ENCODE data around the gene OR1F1. TPM values are rescaled to one million over a fixed set of nuclear protein-coding genes. Genes with fewer than 3 reads are reported as not detected.
"Not testable (repeated sequence)": the region's sequence is repeated elsewhere in the genome, so short reads cannot be mapped to it uniquely, and the experiment has no call there.

The OR1F1 gene
- total RNA-seq, 1 experiment from 2014 or later = 0.36 TPM

DNA sequence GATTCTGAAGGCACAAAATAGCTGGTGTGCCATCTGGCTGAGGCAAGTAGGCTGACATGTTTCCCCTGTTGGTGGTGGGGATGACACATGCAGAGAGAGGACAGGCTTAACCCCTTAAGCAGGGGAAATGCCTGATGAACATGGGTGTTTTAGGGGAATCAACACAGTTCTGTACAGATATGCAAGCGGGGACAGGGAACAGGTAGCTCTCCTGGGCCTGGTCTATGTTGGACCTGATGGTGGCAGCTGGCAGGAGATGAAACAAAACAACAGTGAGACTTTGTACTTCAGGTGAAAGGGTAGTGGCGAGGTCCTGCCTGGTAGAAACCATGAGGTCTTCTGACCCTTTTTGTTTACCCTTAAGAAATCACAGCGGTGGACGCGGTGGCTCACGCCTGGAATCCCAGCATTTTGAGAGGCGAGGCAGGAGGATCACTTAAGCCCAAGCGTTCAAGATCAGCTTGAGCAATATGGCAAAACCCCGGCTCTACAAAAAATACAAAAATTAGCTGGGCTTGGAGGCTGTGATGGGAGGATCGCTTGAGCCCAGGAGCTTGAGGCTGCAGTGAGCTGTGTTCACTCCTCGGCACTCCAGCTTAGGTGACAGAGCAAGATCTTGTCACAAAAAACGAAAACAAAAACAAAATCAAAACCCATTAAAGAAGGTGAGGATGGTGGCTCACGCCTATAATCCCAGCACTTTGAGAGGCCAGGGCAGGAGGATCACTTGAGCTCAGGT is 10.5 kb downstream of the OR1F1 start:
- peak; percentile 11 for DNase-seq (ENCODE audit: low read depth)

DNA sequence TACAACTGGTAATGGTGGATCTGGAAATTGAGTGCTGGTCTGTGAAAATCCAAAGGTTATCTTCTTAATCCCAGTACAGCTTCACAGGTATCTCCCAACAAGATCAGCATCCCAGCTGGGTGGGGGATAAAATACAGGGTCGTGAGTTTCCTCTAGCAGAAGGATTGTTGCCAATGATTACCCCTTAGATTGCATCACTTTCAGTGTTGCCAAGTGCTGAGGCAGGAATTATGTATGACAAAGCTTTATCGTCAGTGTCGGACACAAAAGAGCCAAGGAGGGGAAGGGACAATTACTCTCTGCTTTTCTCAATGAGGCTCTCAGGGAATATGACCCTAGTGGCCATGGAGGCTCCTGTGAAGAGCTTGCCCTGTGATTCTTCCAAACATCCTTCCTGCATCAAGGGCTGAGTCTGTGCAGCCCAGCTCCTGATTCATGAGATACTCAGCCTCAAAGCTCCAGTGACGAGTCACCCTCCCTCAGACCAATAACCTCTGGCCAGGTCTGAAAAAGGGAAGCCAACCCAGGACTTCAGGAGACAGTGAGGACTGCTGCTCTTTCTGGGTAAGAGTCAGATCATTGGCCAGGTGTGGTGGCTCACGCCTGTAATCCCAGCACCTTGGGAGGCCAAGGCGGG is 15.0 kb downstream of the OR1F1 start:
- no peak for DNase-seq (ENCODE audit: low read depth)

DNA sequence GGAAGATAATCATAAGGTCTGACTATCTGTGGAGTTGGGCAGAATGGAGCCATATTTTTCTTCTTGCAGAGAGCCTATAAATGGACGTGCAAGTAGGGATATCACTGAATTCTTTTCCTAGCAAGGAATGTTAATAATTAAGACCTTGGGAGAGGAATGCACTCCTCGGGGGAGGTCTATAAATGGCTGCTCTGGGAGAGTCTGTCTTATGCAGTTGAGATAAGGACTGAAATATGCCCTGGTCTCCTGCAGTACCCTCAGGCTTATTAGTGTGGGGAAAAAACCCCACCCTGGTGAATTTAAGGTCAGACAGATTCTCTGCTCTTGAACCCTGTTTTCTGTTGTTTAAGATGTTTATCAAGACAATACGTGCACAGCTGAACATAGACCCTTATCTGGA is 17.9 kb downstream of the OR1F1 start:
- DNase-seq (ENCODE audit: low read depth) = not testable (repeated sequence)

DNA sequence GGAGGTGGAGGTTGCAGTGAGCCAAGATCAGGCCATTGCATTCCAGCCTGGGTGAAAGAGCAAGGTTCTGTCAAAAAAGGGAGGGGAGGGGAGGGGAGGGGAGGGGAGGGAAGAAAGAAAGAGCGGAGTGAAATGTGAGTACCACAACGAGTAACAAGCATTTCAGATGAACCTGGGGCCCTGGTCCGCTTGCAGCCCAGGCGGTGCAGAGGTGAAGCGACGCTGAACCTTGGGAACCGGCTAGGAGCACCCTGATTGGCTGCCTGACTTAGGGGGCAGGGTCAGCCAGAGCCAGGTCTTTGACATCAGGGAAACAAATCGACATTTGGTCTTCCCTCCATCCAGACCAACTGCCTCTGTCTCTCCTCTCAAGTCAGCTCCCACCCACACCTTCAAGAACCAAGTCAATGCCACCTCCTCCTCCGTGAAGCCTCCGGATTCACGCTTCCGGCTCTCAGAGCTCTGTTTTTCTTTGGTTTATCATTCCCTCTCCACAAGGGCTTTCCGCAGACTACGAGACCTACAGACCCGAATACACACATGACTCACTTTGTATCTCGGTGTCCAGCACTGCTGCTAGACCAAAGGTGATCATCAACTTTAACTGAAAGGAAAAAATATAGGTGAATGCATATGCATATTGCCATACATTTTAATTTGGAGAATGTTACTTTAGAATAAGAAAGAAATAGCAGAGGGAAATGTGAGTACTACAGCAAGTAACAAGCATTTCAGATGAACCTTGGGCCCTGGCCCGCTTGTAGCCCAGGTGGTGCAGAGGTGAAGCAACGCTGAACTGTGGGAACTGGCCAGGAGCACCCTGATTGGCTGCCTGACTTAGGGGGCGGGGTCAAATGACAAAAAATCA is 19.3 kb downstream of the OR1F1 start:
- DNase-seq (ENCODE audit: low read depth) = no peak

DNA sequence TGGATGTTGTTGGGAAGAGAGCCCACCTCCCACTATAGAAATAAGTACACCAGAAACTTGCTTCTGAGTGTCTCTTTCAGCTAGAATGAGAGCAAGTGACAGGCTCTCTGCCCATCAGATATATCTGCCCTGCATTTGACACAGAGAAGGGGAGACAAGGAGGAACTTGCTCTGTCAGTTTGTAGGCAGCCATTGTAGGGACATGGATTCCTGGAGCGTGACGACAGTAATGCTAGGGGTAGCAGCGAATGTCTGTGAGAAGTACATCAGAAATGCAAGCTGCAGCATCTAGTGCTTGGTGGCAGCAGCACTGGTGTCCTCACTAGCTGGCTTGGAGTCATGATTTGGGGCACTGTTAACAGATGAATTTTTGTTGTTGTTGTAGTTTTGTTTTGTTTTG is 24.0 kb downstream of the OR1F1 start:
- DNase-seq (ENCODE audit: low read depth) = no peak

- DNase-seq (ENCODE audit: low read depth) = no peak
Measured at GRCh38 chr16:3212567-3212966, 24.6 kb downstream of the OR1F1 start.

GRCh38 chr16:3214904-3215600 is 27.0 kb downstream of the OR1F1 start:
- no peak for DNase-seq (ENCODE audit: low read depth)

GRCh38 chr16:3215601-3216262 is 27.7 kb downstream of the OR1F1 start:
- DNase-seq (ENCODE audit: low read depth) = no peak

DNA sequence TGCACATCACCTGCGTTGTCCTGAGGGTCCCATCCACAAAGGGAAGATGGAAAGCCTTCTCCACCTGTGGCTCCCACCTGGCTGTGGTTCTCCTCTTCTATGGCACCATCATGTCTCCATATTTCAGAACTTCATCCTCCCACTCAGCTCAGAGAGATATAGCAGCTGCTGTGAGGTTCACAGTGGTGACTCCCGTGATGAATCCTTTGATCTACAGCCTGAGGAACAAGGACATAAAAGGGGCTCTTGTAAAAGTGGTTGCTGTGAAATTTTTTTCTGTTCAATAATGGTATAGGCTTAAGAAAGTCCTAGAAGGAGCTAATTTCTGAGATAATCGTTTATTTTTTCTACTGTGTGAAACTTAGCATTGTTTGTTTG is 28.2 kb downstream of the OR1F1 start:
- DNase-seq (ENCODE audit: low read depth) = no peak

GRCh38 chr16:3220839-3221238 is 32.8 kb downstream of the OR1F1 start:
- DNase-seq (ENCODE audit: low read depth) = no peak

DNA sequence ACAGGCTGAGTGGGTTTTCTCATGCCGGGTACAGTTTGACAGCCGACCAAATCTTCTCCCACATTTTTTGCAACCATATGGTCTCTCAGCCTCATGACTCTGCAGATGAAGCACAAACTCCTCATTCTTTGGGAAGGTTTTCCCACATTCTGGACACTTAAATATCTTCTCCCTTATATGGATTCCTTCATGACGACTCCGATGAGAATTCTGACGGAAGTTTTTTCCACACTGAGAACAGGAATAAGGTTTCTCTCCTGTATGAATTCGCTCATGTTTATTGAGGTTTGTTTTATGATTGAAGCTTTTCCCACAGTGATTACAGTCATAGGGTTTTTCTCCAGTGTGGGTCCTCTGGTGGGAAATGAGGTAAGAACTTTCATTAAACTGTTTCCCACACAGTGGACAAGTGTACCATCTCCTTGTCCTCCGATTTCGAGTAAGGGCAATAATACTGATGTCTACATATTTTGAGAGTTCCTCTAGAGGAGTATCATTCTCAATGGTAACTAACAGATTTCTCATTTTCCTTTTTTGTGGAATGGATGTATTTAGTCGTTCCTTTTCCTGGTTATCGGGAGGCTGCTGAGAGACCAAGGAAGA is 36.0 kb downstream of the OR1F1 start:
- no peak for DNase-seq (ENCODE audit: low read depth)

GRCh38 chr16:3234543-3234856 is 46.5 kb downstream of the OR1F1 start:
- no peak for DNase-seq (ENCODE audit: low read depth)

DNA sequence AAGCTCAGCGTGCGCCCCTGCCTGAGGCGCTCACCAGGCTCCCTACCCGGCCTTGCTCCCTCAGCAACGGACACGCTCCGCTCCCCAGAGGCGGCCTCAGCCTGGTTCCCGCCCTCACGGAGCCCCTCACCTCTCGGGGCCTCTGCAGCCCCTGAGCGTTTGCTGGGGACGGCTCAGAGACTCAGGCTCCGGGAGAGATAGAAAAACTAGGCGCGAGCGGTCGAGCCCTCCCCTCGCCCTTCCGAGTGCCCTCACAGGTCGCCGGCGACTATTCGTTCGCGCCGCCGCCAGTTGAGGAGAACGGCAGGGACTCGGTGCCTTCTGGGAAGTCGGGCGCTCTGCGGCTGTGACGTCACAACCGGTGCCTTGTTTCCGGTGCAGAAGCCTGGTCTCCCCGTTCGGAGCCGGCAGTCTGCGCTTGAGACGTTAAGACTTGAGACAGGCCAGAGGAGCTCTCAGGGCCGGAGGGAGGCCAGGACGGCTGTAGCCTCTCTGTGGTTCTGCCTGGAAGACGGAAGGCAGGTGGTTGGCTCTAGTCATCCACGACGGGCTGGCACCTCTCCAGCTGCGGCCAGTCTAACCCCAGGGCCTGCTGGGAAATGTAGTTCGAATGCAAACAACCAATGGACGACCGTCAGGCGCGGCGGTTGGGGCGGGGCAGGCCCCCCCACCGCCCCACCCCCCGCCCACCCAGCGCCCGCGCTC is 47.0 kb downstream of the OR1F1 start, which contains the start of gene ZNF200:
Gene ZNF200, minus strand, starts transcription at position 302 of the 705 bp plus-strand sequence. CDS start 1,403 bp downstream, outside the sequence.
- peak; percentile 94 for DNase-seq (ENCODE audit: low read depth)

GRCh38 chr16:3235856-3236669 is 48.1 kb downstream of the OR1F1 start:
- DNase-seq (ENCODE audit: low read depth) = peak; percentile 89

GRCh38 chr16:3241761-3242160 is 53.8 kb downstream of the OR1F1 start:
- peak; percentile 65 for DNase-seq (ENCODE audit: low read depth)

DNA sequence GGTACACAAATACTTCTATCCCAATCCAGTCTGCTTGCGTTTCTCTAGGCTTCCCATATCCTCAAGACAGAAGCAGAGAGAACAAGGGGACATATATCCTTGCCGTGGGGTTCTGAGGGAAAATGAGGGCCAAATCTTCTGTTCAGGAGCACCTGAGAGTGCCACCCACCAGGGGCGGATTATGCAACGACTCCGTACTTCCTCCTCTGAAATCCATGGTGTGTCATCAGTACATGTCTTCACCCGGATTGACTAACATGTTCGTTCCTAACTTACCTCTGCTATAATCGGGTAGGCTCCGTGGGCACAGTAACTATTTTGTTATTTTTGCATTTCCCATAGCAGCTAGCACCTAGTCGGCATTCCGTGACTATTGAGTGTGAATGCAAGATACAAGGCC is 54.7 kb downstream of the OR1F1 start:
- DNase-seq (ENCODE audit: low read depth) = no peak

- DNase-seq (ENCODE audit: low read depth) = peak; percentile 72
Measured at GRCh38 chr16:3243882-3244281, 55.9 kb downstream of the OR1F1 start.

DNA sequence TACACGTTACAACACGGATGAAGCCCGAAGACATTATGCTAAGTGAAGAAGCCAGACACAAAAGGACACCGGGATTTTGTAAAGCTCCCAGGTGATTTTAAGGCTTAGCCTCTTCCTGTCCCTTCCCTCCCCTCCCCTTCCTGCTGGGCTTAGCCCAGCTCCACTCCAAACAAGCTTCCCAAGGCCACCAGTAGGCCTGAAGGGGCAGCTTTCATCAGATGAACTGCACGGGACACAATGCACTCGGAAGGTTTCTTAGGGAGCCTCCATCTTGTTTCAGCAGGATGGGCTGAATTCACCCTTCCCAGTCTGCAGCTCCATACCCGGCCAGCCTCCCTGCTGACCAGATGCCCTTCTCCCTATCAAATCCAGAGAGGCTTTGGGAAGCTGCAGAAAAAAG is 58.0 kb downstream of the OR1F1 start:
- DNase-seq (ENCODE audit: low read depth) = no peak

DNA sequence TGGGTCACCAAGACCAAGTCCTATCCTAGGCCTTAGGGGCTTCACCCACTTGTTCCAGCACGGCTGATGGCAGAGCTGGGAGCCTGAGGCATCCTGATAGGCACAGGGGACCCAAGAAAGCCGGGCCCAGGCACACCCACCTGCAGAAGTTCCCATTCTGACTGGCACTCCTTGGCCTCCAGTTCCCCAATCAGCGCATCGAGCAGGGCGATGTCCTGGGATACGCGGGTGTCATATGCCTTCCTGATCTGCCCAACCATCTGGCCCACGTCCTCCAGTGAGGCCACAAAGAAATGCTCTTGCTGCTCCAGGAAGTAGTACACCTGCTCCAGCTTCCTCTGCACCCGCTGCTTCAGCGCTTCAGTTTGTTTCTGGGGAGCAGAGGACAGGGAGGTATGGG is 58.9 kb downstream of the OR1F1 start:
- no peak for DNase-seq (ENCODE audit: low read depth)

GRCh38 chr16:3248596-3248995 is 60.6 kb downstream of the OR1F1 start:
- no peak for DNase-seq (ENCODE audit: low read depth)

All from RPMI7951 (cell line).